NB4 (cell line): ENCODE measurements around the gene GUCA2B.
A peak's percentile ranks its signal among the peaks of the same experiment; 100 is the strongest.

Source experiments
- DNase-seq: peaks from one replicate; pipeline ENCODE4 v3.0.0; 2010; ENCODE audit warnings: low read depth
- H3K4me3 ChIP-seq: one replicate; pipeline ENCODE4 v1.5.1; 2011; ENCODE audit warnings: mild to moderate bottlenecking, low read depth, low read length, moderate library complexity
- MYC ChIP-seq: IDR thresholded peaks from 2 replicates; pipeline ENCODE4 v1.6.1; 2011; ENCODE audit warnings: low read depth, low read length
- POLR2A ChIP-seq: IDR thresholded peaks from 2 replicates; pipeline ENCODE4 v1.6.1; 2011; ENCODE audit warnings: mild to moderate bottlenecking; ENCODE audit not compliant: insufficient read length; ENCODE audit errors: extremely low read depth
- TF ChIP-seq, protein P1 (sequence below): IDR thresholded peaks from 2 replicates; pipeline ENCODE4 v1.6.1; 2011; ENCODE audit warnings: low read depth, low read length
- TF ChIP-seq, protein P2 (sequence below): IDR thresholded peaks from one replicate; pipeline ENCODE4 v1.5.1; 2012; ENCODE audit warnings: low read depth, low read length

GUCA2B gene

DNA sequence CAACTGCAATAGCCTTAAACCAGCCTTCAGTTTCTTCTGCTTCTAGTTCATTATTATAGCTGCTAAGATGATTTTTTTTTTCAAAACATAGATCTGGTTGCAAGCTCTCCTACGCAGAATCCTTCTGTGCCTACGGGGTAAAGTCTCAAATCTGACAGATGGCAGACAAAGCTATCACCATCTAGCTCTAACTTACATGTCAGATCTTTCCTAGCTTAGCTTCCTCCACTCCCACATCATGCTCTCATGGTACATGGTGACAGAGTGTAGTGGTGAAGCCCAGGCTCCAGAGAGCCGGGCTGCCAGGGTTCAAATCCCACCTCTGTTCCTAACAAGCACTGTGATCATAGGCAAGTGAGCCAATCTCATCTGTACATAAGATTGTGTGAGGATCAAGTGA lies 24.2 kb upstream of the GUCA2B start:
- no peak for DNase-seq
- H3K4me3 ChIP-seq = no peak overlapping the region
- TF ChIP-seq POLR2A (no peak), MYC (no peak)
- TF ChIP-seq, protein P1, sequence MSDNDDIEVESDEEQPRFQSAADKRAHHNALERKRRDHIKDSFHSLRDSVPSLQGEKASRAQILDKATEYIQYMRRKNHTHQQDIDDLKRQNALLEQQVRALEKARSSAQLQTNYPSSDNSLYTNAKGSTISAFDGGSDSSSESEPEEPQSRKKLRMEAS = no peak
- TF ChIP-seq, protein P2, sequence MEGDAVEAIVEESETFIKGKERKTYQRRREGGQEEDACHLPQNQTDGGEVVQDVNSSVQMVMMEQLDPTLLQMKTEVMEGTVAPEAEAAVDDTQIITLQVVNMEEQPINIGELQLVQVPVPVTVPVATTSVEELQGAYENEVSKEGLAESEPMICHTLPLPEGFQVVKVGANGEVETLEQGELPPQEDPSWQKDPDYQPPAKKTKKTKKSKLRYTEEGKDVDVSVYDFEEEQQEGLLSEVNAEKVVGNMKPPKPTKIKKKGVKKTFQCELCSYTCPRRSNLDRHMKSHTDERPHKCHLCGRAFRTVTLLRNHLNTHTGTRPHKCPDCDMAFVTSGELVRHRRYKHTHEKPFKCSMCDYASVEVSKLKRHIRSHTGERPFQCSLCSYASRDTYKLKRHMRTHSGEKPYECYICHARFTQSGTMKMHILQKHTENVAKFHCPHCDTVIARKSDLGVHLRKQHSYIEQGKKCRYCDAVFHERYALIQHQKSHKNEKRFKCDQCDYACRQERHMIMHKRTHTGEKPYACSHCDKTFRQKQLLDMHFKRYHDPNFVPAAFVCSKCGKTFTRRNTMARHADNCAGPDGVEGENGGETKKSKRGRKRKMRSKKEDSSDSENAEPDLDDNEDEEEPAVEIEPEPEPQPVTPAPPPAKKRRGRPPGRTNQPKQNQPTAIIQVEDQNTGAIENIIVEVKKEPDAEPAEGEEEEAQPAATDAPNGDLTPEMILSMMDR = no peak

DNA sequence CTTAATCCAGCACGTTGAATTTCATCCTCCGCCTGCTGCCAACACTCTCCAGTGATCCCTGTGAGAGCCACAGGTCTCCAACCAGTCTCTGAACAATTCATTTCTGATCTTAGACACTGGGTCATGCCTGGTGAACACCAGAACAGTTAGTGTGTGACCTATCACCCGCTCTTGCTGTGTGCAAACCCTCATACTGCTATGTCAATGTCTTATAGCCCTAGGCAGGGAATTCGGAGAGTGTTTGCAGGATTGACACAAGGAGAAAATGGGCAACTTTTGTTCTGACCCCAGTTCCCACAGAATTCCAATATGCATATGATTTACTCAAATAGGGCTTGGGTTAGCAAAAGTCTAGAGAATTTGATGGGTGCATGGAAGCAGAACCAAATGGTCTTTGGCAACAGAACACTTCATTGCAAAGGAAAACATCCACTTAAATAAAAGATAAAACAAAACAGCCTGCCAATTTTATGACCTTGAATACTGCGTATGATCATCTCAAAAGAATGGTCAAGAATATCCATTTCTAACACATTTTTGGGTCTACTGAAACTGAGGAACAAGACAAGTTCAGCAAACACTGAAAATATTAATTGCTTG lies 23.0 kb upstream of the GUCA2B start:
- no peak for TF ChIP-seq MYC
- TF ChIP-seq, protein P2 = no peak

DNA sequence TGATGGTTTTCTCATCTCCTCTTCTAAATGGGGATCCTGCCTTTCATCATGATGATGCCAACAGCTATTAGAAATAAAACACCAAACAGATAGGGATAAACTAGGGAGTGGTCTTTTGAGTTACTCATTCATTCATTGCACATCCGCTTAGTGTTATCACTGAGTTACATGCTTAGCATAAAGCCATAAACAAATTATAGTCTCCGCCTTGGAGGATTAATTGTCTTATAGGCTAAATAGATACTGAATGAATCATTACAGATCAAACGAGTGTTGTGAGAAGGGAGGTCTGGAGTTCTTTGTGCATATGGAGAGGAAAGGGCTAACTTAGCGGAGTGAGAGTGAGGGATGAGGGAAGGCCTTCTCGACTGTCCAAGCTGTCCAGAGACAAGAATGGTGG lies 19.8 kb upstream of the GUCA2B start:
- TF ChIP-seq POLR2A (no peak), MYC (no peak)
- TF ChIP-seq, protein P2 = no peak
- TF ChIP-seq, protein P1 = no peak
- no peak for DNase-seq
- H3K4me3 ChIP-seq = no peak overlapping the region

More for the DNA sequence above, 23.0 kb upstream of the GUCA2B start:
- no peak overlapping the region for H3K4me3 ChIP-seq
- DNase-seq = no peak

DNA sequence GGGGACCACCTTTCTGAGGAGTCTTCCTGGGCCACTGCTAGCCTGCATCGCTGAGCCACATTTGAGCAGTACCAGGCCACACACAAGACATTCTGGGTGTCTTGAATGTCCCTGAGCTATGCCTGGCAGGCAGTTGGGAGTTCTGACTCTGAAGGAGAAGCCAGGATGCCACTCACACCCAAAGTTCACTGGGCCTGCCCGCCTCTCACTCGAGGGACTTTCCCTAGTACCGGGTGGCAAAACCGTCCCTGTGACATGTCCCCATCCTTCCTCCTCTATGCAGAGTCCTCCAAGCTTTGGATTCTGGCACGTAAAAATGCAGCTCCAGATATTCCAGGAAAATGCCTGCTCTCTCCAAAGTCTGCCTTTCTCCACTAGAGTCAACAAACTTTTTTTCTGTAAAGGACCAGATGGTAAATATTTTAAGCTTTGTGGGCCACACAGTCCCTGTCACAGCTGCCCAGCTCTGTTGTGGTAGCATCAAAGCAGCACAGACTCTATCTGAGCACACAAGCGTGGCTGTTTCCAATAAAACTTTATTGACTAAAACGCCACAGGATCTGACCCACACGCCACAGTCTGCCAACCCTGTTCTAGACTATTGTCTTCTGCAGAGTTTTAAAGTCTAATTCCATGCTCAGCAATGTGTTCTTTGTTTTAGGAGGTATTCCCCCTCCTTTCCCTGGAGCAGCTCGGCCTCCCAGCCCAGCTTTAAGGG lies 19.2 kb upstream of the GUCA2B start:
- H3K4me3 ChIP-seq = no peak overlapping the region
- TF ChIP-seq MYC (no peak), POLR2A (no peak)
- TF ChIP-seq, protein P2 = no peak
- TF ChIP-seq, protein P1 = no peak
- no peak for DNase-seq

DNA sequence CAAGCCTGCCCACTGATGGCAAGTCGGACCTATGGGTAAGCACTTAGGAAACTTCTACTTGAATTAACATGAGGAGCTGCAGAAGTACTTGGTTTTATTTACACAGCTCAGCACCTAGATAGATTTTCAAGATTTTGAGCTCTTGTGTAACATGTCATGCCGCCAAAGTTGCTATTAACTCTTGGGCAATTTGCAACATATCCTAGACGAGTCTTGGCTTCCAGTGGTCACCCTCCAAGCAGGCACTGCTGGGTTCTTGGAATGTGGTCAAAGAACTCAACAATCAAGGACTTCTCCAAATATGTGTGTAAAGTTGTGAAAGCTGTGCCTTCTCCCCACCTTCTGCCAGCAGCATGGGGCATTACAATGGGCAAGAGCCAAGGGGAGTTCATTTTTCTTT lies 17.8 kb upstream of the GUCA2B start:
- peak; percentile 19 for DNase-seq
- TF ChIP-seq, protein P2 = no peak
- TF ChIP-seq, protein P1 = no peak
- TF ChIP-seq POLR2A (no peak), MYC (no peak)
- no peak overlapping the region for H3K4me3 ChIP-seq
